SK-N-SH treated with all-trans-retinoic acid at 6 μM for 48 hours (cell line): ENCODE measurements around the gene BRD1.

Experiments used
- ATAC-seq: fragments of 200-7000 bp; cut with Tn5 transposase; 3 replicates; pipeline ENCODE4 v1.9.1; 2020; ENCODE audit warnings: mild to moderate bottlenecking, moderate library complexity
- ARNTL ChIP-seq: fragments of 450-650 bp; formaldehyde crosslinking; IDR thresholded peaks from 2 replicates; pipeline ENCODE4 v1.5.0; 2020; ENCODE audit warnings: low read depth, mild to moderate bottlenecking, moderate library complexity, borderline replicate concordance
- BACH2 ChIP-seq: fragments of 250-450 bp; sonication (Bioruptor Pico); IDR thresholded peaks from 2 replicates; pipeline ENCODE4 v1.9.0; 2021; ENCODE audit warnings: mild to moderate bottlenecking, borderline replicate concordance
- ESRRG ChIP-seq: fragments of 250-450 bp; sonication (Bioruptor Pico); IDR thresholded peaks from 2 replicates; pipeline ENCODE4 v1.6.1; 2021; ENCODE audit warnings: mild to moderate bottlenecking
- ISL1 ChIP-seq: fragments of 250-450 bp; sonication (Bioruptor Pico); IDR thresholded peaks from 2 replicates; pipeline ENCODE4 v2.1.2; 2022; ENCODE audit warnings: mild to moderate bottlenecking, moderate library complexity
- OSR1 ChIP-seq: fragments of 250-450 bp; sonication (Bioruptor Pico); IDR thresholded peaks from 2 replicates; pipeline ENCODE4 v1.8.0; 2022; ENCODE audit warnings: moderate library complexity, mild to moderate bottlenecking, inconsistent platforms
- PPARA ChIP-seq: fragments of 250-450 bp; sonication (Bioruptor Pico); IDR thresholded peaks from 2 replicates; pipeline ENCODE4 v1.5.0; 2020; ENCODE audit warnings: mild to moderate bottlenecking, borderline replicate concordance
- RARB ChIP-seq: fragments of 250-450 bp; sonication (Bioruptor Pico); IDR thresholded peaks from 2 replicates; pipeline ENCODE4 v1.8.0; 2021; ENCODE audit warnings: mild to moderate bottlenecking, moderate library complexity
- SNAI2 ChIP-seq: fragments of 250-450 bp; sonication (Bioruptor Pico); IDR thresholded peaks from 2 replicates; pipeline ENCODE4 v1.5.0; 2020; ENCODE audit warnings: mild to moderate bottlenecking, moderate library complexity
- TCF4 ChIP-seq: fragments of 250-450 bp; sonication (Bioruptor Pico); IDR thresholded peaks from 2 replicates; pipeline ENCODE4 v1.8.0; 2021; ENCODE audit warnings: mild to moderate bottlenecking, moderate library complexity, borderline replicate concordance
- TOX ChIP-seq: fragments of 250-450 bp; sonication (Bioruptor Pico); IDR thresholded peaks from 2 replicates; pipeline ENCODE4 v1.8.0; 2021; ENCODE audit warnings: mild to moderate bottlenecking, moderate library complexity, borderline replicate concordance
- ZNF70 ChIP-seq: fragments of 450-650 bp; formaldehyde crosslinking; IDR thresholded peaks from 2 replicates; pipeline ENCODE4 v1.5.0; 2020; ENCODE audit warnings: mild to moderate bottlenecking, moderate library complexity
- ZNF8 ChIP-seq: fragments of 450-650 bp; formaldehyde crosslinking; IDR thresholded peaks from 2 replicates; pipeline ENCODE4 v1.5.0; 2020; ENCODE audit warnings: mild to moderate bottlenecking, moderate library complexity
- TF ChIP-seq, protein P1 (sequence below): fragments of 250-450 bp; sonication (Bioruptor Pico); IDR thresholded peaks from 2 replicates; pipeline ENCODE4 v1.5.1; 2021; ENCODE audit warnings: mild to moderate bottlenecking, moderate library complexity
- TF ChIP-seq, protein P2 (sequence below): fragments of 250-450 bp; sonication (Bioruptor Pico); IDR thresholded peaks from 2 replicates; pipeline ENCODE4 v1.8.0; 2020; ENCODE audit warnings: mild to moderate bottlenecking, moderate library complexity, borderline replicate concordance
- TF ChIP-seq, protein P3 (sequence below): fragments of 250-450 bp; sonication (Bioruptor Pico); IDR thresholded peaks from 2 replicates; pipeline ENCODE4 v1.5.1; 2020; ENCODE audit warnings: low read depth, mild to moderate bottlenecking, moderate library complexity
- TF ChIP-seq, protein P4 (sequence below): fragments of 250-450 bp; sonication (Bioruptor Pico); IDR thresholded peaks from 2 replicates; pipeline ENCODE4 v1.5.0; 2020; ENCODE audit warnings: mild to moderate bottlenecking, moderate library complexity

The BRD1 gene

DNA sequence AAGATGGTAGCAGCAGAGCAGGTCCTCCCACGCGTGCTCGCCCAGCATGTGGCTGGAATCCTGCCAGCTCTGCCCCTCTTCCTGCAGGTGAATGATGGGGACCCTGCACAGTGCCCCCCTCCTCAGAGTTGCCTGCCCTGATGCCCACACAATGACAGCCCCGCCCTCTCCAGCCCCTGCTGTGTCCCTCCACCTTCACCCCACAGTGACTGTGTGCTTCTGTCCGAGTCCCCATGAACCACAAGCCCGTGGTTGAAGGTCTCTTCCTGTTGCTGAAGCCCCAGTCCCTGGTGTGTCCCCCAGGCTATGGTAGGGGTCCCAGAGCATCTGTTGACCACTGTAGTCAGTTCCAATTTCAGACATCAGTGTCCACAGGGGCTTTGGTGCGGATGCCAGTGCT lies 71.0 kb downstream of the BRD1 start:
- no peak for ATAC-seq
- no peak for TF ChIP-seq TOX
- TF ChIP-seq TCF4, result no peak
- TF ChIP-seq ESRRG (CRISPR knock-in tag), result no peak
- no peak for TF ChIP-seq ZNF70 (CRISPR knock-in tag)

DNA sequence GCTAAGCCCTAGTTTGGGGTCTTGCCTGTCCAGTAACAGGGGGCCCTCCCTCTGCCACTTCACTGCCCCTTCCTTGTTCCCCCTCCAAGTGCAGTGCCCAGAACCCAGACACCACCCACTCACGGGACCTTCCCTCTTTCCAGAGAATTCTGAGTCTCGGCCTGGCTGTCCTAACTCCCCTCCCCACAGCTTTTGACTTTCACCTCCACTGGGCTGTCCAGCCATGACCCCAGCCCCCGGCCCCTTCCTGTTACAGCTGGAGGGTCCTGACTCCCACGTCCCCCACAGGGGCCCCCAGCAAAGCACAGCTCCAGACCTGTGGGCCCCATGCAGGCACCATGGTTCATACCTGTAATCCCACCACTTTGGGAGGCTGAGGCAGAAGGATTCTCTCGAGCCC lies 71.5 kb downstream of the BRD1 start:
- no peak for ATAC-seq
- TF ChIP-seq, protein P1, sequence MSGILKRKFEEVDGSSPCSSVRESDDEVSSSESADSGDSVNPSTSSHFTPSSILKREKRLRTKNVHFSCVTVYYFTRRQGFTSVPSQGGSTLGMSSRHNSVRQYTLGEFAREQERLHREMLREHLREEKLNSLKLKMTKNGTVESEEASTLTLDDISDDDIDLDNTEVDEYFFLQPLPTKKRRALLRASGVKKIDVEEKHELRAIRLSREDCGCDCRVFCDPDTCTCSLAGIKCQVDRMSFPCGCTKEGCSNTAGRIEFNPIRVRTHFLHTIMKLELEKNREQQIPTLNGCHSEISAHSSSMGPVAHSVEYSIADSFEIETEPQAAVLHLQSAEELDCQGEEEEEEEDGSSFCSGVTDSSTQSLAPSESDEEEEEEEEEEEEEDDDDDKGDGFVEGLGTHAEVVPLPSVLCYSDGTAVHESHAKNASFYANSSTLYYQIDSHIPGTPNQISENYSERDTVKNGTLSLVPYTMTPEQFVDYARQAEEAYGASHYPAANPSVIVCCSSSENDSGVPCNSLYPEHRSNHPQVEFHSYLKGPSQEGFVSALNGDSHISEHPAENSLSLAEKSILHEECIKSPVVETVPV (CRISPR knock-in tag), result no peak
- no peak for TF ChIP-seq ESRRG (CRISPR knock-in tag)
- TF ChIP-seq, protein P2, sequence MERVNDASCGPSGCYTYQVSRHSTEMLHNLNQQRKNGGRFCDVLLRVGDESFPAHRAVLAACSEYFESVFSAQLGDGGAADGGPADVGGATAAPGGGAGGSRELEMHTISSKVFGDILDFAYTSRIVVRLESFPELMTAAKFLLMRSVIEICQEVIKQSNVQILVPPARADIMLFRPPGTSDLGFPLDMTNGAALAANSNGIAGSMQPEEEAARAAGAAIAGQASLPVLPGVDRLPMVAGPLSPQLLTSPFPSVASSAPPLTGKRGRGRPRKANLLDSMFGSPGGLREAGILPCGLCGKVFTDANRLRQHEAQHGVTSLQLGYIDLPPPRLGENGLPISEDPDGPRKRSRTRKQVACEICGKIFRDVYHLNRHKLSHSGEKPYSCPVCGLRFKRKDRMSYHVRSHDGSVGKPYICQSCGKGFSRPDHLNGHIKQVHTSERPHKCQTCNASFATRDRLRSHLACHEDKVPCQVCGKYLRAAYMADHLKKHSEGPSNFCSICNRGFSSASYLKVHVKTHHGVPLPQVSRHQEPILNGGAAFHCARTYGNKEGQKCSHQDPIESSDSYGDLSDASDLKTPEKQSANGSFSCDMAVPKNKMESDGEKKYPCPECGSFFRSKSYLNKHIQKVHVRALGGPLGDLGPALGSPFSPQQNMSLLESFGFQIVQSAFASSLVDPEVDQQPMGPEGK (CRISPR knock-in tag), result no peak
- no peak for TF ChIP-seq TCF4
- TF ChIP-seq, protein P3, sequence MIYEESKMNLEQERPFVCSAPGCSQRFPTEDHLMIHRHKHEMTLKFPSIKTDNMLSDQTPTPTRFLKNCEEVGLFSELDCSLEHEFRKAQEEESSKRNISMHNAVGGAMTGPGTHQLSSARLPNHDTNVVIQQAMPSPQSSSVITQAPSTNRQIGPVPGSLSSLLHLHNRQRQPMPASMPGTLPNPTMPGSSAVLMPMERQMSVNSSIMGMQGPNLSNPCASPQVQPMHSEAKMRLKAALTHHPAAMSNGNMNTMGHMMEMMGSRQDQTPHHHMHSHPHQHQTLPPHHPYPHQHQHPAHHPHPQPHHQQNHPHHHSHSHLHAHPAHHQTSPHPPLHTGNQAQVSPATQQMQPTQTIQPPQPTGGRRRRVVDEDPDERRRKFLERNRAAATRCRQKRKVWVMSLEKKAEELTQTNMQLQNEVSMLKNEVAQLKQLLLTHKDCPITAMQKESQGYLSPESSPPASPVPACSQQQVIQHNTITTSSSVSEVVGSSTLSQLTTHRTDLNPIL (CRISPR knock-in tag), result no peak
- TF ChIP-seq RARB, result no peak

DNA sequence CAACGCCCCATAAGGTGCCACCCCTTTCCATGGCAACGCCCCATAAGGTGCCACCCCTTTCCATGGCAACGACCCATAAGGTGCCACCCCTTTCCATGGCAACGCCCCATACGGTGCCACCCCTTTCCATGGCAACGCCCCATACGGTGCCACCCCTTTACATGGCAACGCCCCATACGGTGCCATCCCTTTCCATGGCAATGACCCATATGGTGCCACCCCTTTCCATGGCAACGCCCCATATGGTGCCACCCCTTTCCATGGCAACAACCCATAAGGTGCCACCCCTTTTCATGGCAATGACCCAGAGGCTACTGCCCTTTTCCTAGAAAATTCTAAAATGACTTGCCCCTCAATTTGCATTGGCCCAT lies 72.1 kb downstream of the BRD1 start:
- ATAC-seq, result no peak

DNA sequence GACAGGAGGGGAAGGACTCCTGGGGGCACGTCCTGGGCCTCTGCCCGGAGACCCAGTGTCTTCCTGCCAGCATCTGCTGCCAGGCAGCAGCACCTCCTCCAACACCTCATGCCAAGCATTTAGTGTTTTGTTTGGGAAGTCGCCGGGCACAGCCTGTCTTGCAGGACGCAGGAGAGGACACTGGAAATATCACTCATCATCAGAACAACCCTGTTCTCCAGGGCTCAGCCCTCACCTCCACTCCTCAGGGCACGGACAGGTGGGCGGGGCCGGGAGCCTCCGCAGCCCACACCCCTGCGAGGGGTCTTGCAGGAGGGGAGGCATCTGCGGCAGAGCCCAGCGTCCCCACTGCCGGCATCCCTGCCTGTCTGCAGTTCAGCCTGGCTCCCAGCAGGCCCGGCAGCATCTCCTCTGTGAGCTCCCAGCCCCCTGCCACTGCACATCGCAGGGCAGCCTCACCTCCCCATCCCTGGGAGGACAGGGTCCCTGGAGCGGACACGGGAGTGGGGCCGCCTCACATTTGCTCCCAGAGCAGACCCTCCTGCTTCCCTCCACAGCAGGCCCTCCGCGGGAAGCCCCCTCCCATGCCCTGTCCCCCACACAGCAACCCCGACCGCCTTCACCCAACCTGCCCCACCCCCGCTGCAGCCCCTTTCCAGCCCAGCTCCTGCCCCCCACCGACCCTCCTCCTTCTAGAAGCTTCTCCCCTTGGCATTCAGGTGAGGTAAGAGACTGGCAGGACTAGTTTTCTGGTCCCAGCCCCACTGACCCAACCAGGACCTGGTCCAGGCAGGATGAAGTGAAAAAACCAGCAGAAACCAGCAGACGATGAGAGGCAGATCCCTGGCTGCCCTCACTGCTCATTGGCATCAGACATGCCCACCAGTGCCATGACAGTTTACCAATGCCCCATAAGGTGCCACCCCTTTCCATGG lies 72.7 kb downstream of the BRD1 start:
- ATAC-seq, result no peak
- TF ChIP-seq PPARA (CRISPR knock-in tag) (no peak), ARNTL (CRISPR knock-in tag) (no peak), SNAI2 (CRISPR knock-in tag) (no peak), ESRRG (CRISPR knock-in tag) (no peak), TOX (no peak), ZNF8 (no peak), BACH2 (no peak), TCF4 (no peak), OSR1 (CRISPR knock-in tag) (no peak), ISL1 (CRISPR knock-in tag) (no peak), ZNF70 (CRISPR knock-in tag) (no peak)
- TF ChIP-seq, protein P1 (CRISPR knock-in tag), result no peak
- TF ChIP-seq, protein P2 (CRISPR knock-in tag), result no peak
- TF ChIP-seq, protein P3 (CRISPR knock-in tag), result no peak
- TF ChIP-seq, protein P4, sequence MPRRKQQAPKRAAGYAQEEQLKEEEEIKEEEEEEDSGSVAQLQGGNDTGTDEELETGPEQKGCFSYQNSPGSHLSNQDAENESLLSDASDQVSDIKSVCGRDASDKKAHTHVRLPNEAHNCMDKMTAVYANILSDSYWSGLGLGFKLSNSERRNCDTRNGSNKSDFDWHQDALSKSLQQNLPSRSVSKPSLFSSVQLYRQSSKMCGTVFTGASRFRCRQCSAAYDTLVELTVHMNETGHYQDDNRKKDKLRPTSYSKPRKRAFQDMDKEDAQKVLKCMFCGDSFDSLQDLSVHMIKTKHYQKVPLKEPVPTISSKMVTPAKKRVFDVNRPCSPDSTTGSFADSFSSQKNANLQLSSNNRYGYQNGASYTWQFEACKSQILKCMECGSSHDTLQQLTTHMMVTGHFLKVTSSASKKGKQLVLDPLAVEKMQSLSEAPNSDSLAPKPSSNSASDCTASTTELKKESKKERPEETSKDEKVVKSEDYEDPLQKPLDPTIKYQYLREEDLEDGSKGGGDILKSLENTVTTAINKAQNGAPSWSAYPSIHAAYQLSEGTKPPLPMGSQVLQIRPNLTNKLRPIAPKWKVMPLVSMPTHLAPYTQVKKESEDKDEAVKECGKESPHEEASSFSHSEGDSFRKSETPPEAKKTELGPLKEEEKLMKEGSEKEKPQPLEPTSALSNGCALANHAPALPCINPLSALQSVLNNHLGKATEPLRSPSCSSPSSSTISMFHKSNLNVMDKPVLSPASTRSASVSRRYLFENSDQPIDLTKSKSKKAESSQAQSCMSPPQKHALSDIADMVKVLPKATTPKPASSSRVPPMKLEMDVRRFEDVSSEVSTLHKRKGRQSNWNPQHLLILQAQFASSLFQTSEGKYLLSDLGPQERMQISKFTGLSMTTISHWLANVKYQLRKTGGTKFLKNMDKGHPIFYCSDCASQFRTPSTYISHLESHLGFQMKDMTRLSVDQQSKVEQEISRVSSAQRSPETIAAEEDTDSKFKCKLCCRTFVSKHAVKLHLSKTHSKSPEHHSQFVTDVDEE (CRISPR knock-in tag), result no peak

More for the DNA sequence above, 72.1 kb downstream of the BRD1 start:
- TF ChIP-seq ISL1 (CRISPR knock-in tag), result no peak
